Measurements from ENCODE around the gene LAMTOR4.
"Not testable (repeated sequence)": the region's sequence is repeated elsewhere in the genome, so short reads cannot be mapped to it uniquely, and the experiment has no call there.

LAMTOR4 gene

DNA sequence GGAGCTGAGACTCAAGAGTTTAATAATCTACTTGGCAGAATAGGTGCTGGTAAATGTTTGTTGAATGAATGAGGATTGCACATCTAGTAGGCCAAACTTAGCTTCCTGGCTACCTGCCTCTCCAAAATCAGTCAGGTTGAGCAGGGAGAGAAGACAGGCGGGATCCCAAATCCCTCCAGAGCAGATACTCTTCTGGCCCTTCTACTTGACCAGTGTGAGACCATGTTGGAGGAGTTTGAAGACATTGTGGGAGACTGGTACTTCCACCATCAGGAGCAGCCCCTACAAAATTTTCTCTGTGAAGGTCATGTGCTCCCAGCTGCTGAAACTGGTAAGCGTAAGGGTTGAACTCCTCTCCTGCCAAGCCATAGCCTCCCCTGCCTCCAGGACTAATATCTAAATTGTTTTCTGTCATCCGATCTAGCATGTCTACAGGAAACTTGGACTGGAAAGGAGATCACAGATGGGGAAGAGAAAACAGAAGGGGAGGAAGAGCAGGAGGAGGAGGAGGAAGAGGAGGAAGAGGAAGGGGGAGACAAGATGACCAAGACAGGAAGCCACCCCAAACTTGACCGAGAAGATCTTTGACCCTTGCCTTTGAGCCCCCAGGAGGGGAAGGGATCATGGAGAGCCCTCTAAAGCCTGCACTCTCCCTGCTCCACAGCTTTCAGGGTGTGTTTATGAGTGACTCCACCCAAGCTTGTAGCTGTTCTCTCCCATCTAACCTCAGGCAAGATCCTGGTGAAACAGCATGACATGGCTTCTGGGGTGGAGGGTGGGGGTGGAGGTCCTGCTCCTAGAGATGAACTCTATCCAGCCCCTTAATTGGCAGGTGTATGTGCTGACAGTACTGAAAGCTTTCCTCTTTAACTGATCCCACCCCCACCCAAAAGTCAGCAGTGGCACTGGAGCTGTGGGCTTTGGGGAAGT, 24.2 kb upstream of the LAMTOR4 start:
- H3K9ac ChIP-seq (ENCODE audit: low read depth, low read length), result no peak overlapping the region
- no peak overlapping the region for H3K27ac ChIP-seq (ENCODE audit: low read depth, low read length)
- H3K4me3 ChIP-seq (ENCODE audit: low read depth, low read length), result no peak overlapping the region
- peaks cover 13% of the 10 kb centered on the region for H3K27me3 ChIP-seq (ENCODE audit: control insufficient read depth, insufficient read depth, low read length)
- H3K4me1 ChIP-seq (ENCODE audit: control insufficient read depth, insufficient read depth, low read length), result peaks cover 9% of the 10 kb centered on the region
- H3K9me3 ChIP-seq (ENCODE audit: control insufficient read depth, insufficient read depth, low read length), result no peaks in the 10 kb centered on the region
- H3K36me3 ChIP-seq (ENCODE audit: control insufficient read depth, insufficient read depth, low read length), result peaks cover 9% of the 10 kb centered on the region

DNA sequence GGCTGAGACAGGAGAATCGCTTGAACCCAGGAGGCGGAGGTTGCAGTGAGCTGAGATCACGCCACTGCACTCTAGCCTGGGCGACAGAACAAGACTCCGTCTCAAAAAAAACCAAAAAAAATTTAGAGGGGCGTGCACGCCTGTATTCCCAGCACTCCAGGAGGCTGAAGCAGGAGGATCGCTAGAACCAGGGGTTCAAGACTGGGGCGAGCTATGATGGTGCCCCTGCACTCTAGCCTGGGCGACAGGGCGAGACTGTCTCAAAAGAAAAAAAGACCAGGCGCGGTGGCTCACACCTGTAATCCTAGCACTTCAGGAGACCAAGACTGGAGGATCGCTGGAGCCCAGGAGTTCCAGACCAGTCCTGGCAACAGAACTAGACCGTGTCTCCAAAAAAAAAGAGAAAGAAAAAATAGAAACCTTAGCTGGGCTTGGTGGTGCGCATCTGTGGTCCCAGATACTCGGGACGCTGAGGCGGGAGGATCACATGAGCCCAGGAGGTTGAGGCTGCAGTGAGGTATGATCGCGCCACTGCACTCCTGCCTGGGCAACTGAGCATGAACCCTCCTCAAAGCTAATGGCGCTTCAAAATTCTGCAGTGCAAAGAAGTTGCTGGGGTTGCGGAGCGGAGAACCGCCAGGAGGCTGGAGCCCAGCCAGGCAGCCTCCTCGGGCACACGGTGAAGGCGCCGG, 22.3 kb upstream of the LAMTOR4 start:
- peak overlapping the region; percentile 91 for H3K4me3 ChIP-seq (ENCODE audit: low read depth, low read length)
- peaks cover 9% of the 10 kb centered on the region for H3K36me3 ChIP-seq (ENCODE audit: control insufficient read depth, insufficient read depth, low read length)
- peak overlapping the region; percentile 99 for H3K27ac ChIP-seq (ENCODE audit: low read depth, low read length)
- H3K4me1 ChIP-seq (ENCODE audit: control insufficient read depth, insufficient read depth, low read length), result no peaks in the 10 kb centered on the region
- H3K9me3 ChIP-seq (ENCODE audit: control insufficient read depth, insufficient read depth, low read length), result no peaks in the 10 kb centered on the region
- peak overlapping the region; percentile 85 for H3K9ac ChIP-seq (ENCODE audit: low read depth, low read length)
- H3K27me3 ChIP-seq (ENCODE audit: control insufficient read depth, insufficient read depth, low read length), result peaks cover 13% of the 10 kb centered on the region

DNA sequence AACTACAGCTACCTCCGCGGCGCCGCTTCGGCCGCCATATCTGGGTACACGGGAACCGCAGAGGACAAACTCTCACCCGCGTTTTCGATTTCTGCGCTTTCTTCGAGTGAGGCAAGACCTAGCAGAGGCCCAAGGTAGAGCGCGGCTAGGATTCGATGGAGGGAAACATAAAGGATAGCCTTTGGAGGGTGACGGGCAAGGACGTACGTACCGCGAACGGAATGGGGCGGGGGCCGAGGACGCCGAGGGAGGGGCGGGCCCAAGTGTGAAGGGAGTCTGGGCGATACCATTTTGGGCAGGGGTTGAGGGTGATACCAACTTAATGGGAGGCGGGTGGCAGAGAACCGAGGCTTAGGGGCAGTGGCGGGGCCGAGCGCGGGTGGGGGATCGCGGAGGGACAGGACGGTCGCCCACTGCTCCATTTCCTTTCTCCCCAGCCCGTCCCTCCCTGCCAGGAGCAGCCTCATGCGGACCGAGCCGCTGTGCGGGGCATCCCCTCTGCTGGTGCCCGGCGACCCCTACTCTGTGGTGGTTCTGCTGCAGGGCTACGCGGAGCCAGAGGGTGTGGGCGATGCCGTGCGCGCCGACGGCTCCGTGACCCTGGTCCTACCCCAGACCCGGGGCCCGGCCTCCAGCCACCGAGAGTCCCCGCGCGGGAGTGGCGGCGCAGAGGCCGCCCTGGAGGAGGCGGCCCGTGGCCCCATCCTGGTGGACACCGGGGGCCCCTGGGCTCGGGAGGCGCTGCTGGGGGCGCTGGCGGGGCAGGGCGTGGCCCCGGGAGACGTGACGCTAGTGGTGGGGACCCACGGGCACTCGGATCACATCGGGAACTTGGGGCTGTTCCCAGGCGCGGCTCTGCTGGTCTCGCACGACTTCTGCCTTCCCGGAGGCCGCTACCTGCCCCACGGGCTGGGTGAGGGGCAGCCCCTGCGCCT, 21.5 kb upstream of the LAMTOR4 start, which contains the start of gene MBLAC1:
MBLAC1 (plus strand) TSS at position 37 of the 935 bp plus-strand sequence; CDS start at position 466, 429 bp downstream.
- peaks cover 9% of the 10 kb centered on the region for H3K36me3 ChIP-seq (ENCODE audit: control insufficient read depth, insufficient read depth, low read length)
- peaks cover 13% of the 10 kb centered on the region for H3K27me3 ChIP-seq (ENCODE audit: control insufficient read depth, insufficient read depth, low read length)
- peak within 1 kb of the TSS; percentile 85 for H3K9ac ChIP-seq (ENCODE audit: low read depth, low read length)
- H3K9me3 ChIP-seq (ENCODE audit: control insufficient read depth, insufficient read depth, low read length), result no peaks in the 10 kb centered on the region
- peak within 1 kb of the TSS; percentile 91 for H3K4me3 ChIP-seq (ENCODE audit: low read depth, low read length)
- no peaks in the 10 kb centered on the region for H3K4me1 ChIP-seq (ENCODE audit: control insufficient read depth, insufficient read depth, low read length)
- H3K27ac ChIP-seq (ENCODE audit: low read depth, low read length), result peak within 1 kb of the TSS; percentile 99

DNA sequence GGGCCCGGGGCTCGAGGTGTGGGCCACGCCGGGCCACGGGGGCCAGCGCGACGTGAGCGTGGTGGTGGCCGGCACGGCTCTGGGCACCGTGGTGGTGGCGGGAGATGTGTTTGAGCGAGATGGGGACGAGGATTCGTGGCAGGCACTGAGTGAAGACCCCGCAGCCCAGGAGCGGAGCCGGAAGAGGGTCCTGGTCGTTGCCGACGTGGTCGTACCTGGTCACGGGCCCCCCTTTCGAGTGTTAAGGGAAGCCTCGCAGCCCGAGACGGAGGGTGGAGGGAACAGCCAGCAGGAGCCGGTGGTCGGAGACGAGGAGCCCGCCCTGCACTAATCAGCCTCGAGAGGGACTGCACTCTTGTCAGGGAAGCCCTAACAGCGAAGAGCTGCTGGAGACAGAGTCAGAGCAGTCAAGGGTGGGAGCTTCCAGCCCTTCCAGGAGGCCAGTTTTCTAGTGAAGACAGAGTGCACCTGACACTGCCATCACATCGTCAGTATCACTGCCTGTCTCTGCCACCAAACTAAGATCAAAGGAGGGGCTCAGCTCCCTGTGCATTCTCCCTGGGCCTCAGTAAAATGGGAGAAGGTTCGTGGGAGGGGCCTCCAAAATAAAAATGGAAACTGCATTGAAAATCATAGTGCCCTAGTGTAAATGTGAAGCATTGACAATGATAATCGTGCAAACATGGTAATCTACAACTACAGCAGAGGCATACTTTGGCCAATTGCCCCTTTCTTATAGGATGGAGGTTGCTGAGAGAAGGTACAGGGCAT, 20.7 kb upstream of the LAMTOR4 start:
- Histone ChIP-seq H3K4me1 (ENCODE audit: control insufficient read depth, insufficient read depth, low read length) (no peaks in the 10 kb centered on the region), H3K27ac (ENCODE audit: low read depth, low read length) (no peak overlapping the region), H3K36me3 (ENCODE audit: control insufficient read depth, insufficient read depth, low read length) (peaks cover 9% of the 10 kb centered on the region), H3K9ac (ENCODE audit: low read depth, low read length) (no peak overlapping the region), H3K27me3 (ENCODE audit: control insufficient read depth, insufficient read depth, low read length) (peaks cover 13% of the 10 kb centered on the region), H3K9me3 (ENCODE audit: control insufficient read depth, insufficient read depth, low read length) (no peaks in the 10 kb centered on the region), H3K4me3 (ENCODE audit: low read depth, low read length) (peak overlapping the region; percentile 91)

DNA sequence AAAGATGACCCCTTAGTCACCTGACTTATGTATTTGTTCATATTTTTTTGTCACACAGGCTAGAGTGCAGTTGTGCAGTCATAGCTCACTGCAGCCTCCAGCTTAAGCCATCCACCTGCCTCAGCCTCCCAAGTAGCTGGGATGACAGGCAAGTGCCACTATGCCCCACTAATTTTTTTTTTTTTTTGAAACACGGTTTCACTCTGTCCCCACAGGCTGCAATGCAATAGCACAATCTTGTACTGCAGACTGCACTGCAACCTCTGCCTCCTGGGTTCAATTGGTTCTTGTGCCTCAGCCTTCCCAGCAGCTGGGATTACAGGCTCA, 20.1 kb upstream of the LAMTOR4 start:
- Histone ChIP-seq H3K36me3 (ENCODE audit: control insufficient read depth, insufficient read depth, low read length) (peaks cover 9% of the 10 kb centered on the region), H3K4me1 (ENCODE audit: control insufficient read depth, insufficient read depth, low read length) (no peaks in the 10 kb centered on the region), H3K27ac (ENCODE audit: low read depth, low read length) (no peak overlapping the region), H3K9ac (ENCODE audit: low read depth, low read length) (no peak overlapping the region), H3K27me3 (ENCODE audit: control insufficient read depth, insufficient read depth, low read length) (peaks cover 13% of the 10 kb centered on the region), H3K4me3 (ENCODE audit: low read depth, low read length) (no peak overlapping the region), H3K9me3 (ENCODE audit: control insufficient read depth, insufficient read depth, low read length) (no peaks in the 10 kb centered on the region)

DNA sequence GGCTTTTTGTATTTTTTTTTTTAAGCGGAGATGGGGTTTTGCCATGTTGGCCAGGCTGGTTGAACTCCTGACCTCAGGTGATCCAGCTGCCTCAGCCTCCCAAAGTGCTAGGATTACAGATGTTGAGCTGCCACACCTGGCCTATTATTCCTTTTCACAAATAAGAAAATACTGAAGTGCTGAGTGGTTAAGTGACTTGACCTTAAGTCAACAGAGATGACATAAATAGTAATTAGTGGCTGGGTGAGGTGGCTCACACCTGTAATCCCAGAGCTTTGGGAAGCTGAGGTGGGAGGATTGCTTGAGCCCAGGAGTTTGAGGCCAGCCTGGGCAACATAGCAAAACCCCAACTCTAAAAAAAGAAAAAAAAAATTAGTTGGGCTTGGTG, 18.5 kb upstream of the LAMTOR4 start:
- not testable (repeated sequence) for H3K27ac ChIP-seq (ENCODE audit: low read depth, low read length); H3K4me3 ChIP-seq (ENCODE audit: low read depth, low read length); H3K9me3 ChIP-seq (ENCODE audit: control insufficient read depth, insufficient read depth, low read length); H3K9ac ChIP-seq (ENCODE audit: low read depth, low read length); H3K4me1 ChIP-seq (ENCODE audit: control insufficient read depth, insufficient read depth, low read length); H3K36me3 ChIP-seq (ENCODE audit: control insufficient read depth, insufficient read depth, low read length)
- peaks cover 13% of the 10 kb centered on the region for H3K27me3 ChIP-seq (ENCODE audit: control insufficient read depth, insufficient read depth, low read length)

DNA sequence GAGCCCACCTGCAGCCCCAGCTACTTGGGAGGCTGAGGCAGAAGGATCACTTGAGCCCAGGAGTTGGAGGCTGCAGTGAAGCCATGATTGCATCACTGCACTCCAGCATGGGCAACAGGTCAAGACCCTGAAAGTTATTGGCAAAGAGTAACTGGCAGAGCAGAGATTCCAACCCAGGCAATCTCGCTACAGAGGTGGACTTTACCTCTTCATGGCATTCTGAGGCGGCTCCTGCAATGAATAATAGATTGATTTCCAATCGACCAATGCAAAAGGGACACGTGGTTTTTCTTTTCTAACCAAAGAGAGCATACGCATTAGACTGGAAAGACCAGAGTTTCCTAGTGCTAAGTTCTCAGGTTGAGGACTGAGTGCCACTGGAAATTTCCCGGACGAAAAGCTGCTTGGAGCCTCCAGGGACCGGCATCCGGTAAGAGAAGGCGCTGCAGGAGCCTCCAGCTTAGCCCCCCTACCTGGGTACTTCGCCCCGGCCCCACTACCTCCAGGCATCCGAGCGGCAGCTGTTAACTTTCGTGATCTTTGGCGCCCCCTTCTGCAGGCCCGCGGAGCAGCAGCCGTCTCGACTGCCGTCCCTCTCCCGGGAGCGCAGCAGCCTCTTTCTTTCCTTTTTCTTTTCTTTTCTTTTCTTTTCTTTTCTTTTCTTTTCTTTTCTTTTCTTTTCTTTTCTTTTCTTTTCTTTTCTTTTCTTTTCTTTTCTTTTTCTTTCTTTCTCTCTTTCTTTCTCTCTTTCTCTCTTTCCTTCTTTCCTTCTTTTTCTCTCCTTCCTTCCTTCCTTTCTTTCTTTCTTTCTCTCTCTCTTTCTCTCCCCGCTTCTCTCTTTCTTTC, 17.9 kb upstream of the LAMTOR4 start:
- Histone ChIP-seq H3K27me3 (ENCODE audit: control insufficient read depth, insufficient read depth, low read length) (peaks cover 13% of the 10 kb centered on the region), H3K4me3 (ENCODE audit: low read depth, low read length) (0 out of 2 replicates have a peak overlapping the region, but pooled peaks have one; percentile 36), H3K9me3 (ENCODE audit: control insufficient read depth, insufficient read depth, low read length) (no peaks in the 10 kb centered on the region), H3K36me3 (ENCODE audit: control insufficient read depth, insufficient read depth, low read length) (no peaks in the 10 kb centered on the region), H3K9ac (ENCODE audit: low read depth, low read length) (no peak overlapping the region), H3K4me1 (ENCODE audit: control insufficient read depth, insufficient read depth, low read length) (no peaks in the 10 kb centered on the region), H3K27ac (ENCODE audit: low read depth, low read length) (peak overlapping the region; percentile 21)

DNA sequence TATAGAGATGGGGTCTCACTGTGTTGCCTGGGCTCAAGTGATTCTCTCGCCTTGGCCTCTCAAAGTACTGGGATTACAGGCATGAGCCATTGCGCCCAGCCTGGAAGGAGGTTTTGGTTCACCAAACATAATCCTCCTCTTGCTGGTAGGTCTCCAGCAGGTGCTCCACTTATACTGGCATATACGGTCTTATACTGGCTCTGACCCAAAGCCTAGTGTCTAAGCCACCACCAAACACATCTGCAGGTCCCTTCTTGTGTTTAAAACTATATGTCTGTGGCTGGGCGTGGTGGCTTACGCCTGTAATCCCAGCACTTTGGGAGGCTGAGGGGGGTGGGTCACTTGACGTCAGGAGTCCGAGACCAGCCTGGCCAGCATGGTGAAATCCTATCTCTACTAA, 16.6 kb upstream of the LAMTOR4 start:
- H3K4me3 ChIP-seq (ENCODE audit: low read depth, low read length), result no peak overlapping the region
- H3K27me3 ChIP-seq (ENCODE audit: control insufficient read depth, insufficient read depth, low read length), result peaks cover 13% of the 10 kb centered on the region
- H3K4me1 ChIP-seq (ENCODE audit: control insufficient read depth, insufficient read depth, low read length), result no peaks in the 10 kb centered on the region
- H3K36me3 ChIP-seq (ENCODE audit: control insufficient read depth, insufficient read depth, low read length), result no peaks in the 10 kb centered on the region
- H3K9ac ChIP-seq (ENCODE audit: low read depth, low read length), result no peak overlapping the region
- H3K9me3 ChIP-seq (ENCODE audit: control insufficient read depth, insufficient read depth, low read length), result no peaks in the 10 kb centered on the region
- H3K27ac ChIP-seq (ENCODE audit: low read depth, low read length), result no peak overlapping the region

DNA sequence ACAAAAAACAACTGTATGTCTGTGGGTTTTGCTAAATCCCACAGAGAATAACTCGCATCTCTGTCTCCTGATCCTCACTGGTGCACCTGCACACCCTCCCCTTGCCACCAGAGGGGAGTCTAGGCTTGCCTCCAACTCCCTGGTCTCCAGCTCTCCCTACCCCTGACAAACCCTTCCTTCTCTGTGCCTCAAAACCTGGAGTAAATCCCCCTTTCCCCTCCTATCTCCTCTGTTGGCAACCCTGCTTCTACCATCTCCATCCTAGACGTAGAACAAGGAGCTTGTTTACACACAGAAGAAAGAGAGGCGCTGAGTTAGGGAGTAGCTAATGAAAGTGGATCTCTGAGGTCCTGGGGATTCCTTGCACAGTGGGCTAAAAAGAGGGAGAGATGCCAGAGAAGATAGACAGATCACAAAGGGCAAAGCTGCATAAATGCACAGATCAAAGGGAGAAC, 16.0 kb upstream of the LAMTOR4 start:
- Histone ChIP-seq H3K4me3 (ENCODE audit: low read depth, low read length) (no peak overlapping the region), H3K36me3 (ENCODE audit: control insufficient read depth, insufficient read depth, low read length) (no peaks in the 10 kb centered on the region), H3K9ac (ENCODE audit: low read depth, low read length) (no peak overlapping the region), H3K9me3 (ENCODE audit: control insufficient read depth, insufficient read depth, low read length) (no peaks in the 10 kb centered on the region), H3K27ac (ENCODE audit: low read depth, low read length) (no peak overlapping the region), H3K27me3 (ENCODE audit: control insufficient read depth, insufficient read depth, low read length) (peaks cover 11% of the 10 kb centered on the region), H3K4me1 (ENCODE audit: control insufficient read depth, insufficient read depth, low read length) (no peaks in the 10 kb centered on the region)
